Measurements from ENCODE around the gene GLIPR1L1. TPM values are rescaled to one million over a fixed set of nuclear protein-coding genes. Genes with fewer than 3 reads are reported as not detected.

The GLIPR1L1 gene
- total and polyA plus RNA-seq, 2 experiments from 2014 or later = 4.4 TPM; not detected in 1

DNA sequence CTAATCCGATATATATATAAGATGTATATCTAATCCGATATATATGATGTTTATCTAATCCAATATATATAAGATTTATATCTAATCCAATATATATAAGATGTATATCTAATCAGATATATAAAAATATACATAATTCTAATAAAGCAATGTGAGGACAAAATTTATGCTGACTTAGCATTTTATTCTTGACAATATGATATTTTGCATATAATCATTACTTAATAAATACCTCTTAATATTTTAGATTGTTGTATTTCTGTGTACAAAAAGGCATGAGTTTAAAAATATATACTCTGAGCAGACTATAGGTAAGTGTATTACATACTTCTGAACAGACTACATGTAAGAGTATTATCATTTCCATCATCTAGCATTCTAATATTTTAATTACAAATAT, 75.4 kb downstream of the GLIPR1L1 start:
- H3K4me1 ChIP-seq (ENCODE audit: insufficient read depth) = peaks cover 9% of the 10 kb centered on the region; the same call in 1 of the 2 replicates
- no peak overlapping the region for H2AFZ ChIP-seq
- Mint-ChIP-seq H3K27me3 (ENCODE audit: insufficient read depth, low read depth, poor library complexity) (peaks cover 4% of the 10 kb centered on the region), H3K27ac (no peak overlapping the region), H3K4me3 (no peak overlapping the region), H3K9me3 (no peaks in the 10 kb centered on the region), H3K36me3 (ENCODE audit: low read depth) (0 out of 3 replicates have a peak, but pooled peaks cover 3% of the 10 kb centered on the region), H3K4me1 (peaks cover 5% of the 10 kb centered on the region; the same call in 2 of the 3 replicates)
- ATAC-seq = no peak
- H3F3A ChIP-seq (replicated peaks; ENCODE audit: low read depth) = no peaks in the 10 kb centered on the region
- H3K27me3 ChIP-seq (ENCODE audit: insufficient read depth) = no peaks in the 10 kb centered on the region
- no peaks in the 10 kb centered on the region for H3K79me2 ChIP-seq (replicated peaks; ENCODE audit: insufficient read depth)
- TF ChIP-seq POLR2AphosphoS5 (IDR thresholded peaks at IDR 0.05; ENCODE audit: low read depth) (no peak), EZH2 (IDR thresholded peaks at IDR 0.05; ENCODE audit: low read depth, unreplicated experiment) (no peak), EZH2phosphoT487 (IDR thresholded peaks at IDR 0.05; ENCODE audit: unreplicated experiment) (no peak)
- TF ChIP-seq, protein P1, sequence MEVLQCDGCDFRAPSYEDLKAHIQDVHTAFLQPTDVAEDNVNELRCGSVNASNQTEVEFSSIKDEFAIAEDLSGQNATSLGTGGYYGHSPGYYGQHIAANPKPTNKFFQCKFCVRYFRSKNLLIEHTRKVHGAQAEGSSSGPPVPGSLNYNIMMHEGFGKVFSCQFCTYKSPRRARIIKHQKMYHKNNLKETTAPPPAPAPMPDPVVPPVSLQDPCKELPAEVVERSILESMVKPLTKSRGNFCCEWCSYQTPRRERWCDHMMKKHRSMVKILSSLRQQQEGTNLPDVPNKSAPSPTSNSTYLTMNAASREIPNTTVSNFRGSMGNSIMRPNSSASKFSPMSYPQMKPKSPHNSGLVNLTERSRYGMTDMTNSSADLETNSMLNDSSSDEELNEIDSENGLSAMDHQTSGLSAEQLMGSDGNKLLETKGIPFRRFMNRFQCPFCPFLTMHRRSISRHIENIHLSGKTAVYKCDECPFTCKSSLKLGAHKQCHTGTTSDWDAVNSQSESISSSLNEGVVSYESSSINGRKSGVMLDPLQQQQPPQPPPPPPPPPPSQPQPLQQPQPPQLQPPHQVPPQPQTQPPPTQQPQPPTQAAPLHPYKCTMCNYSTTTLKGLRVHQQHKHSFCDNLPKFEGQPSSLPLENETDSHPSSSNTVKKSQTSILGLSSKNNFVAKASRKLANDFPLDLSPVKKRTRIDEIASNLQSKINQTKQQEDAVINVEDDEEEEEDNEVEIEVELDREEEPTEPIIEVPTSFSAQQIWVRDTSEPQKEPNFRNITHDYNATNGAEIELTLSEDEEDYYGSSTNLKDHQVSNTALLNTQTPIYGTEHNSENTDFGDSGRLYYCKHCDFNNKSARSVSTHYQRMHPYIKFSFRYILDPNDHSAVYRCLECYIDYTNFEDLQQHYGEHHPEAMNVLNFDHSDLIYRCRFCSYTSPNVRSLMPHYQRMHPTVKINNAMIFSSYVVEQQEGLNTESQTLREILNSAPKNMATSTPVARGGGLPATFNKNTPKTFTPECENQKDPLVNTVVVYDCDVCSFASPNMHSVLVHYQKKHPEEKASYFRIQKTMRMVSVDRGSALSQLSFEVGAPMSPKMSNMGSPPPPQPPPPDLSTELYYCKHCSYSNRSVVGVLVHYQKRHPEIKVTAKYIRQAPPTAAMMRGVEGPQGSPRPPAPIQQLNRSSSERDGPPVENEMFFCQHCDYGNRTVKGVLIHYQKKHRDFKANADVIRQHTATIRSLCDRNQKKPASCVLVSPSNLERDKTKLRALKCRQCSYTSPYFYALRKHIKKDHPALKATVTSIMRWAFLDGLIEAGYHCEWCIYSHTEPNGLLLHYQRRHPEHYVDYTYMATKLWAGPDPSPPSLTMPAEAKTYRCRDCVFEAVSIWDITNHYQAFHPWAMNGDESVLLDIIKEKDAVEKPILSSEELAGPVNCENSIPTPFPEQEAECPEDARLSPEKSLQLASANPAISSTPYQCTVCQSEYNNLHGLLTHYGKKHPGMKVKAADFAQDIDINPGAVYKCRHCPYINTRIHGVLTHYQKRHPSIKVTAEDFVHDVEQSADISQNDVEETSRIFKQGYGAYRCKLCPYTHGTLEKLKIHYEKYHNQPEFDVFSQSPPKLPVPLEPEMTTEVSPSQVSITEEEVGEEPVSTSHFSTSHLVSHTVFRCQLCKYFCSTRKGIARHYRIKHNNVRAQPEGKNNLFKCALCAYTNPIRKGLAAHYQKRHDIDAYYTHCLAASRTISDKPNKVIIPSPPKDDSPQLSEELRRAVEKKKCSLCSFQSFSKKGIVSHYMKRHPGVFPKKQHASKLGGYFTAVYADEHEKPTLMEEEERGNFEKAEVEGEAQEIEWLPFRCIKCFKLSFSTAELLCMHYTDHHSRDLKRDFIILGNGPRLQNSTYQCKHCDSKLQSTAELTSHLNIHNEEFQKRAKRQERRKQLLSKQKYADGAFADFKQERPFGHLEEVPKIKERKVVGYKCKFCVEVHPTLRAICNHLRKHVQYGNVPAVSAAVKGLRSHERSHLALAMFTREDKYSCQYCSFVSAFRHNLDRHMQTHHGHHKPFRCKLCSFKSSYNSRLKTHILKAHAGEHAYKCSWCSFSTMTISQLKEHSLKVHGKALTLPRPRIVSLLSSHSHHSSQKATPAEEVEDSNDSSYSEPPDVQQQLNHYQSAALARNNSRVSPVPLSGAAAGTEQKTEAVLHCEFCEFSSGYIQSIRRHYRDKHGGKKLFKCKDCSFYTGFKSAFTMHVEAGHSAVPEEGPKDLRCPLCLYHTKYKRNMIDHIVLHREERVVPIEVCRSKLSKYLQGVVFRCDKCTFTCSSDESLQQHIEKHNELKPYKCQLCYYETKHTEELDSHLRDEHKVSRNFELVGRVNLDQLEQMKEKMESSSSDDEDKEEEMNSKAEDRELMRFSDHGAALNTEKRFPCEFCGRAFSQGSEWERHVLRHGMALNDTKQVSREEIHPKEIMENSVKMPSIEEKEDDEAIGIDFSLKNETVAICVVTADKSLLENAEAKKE (CRISPR knock-in tag; IDR thresholded peaks at IDR 0.05) = no peak
- H4K20me1 ChIP-seq (replicated peaks; ENCODE audit: insufficient read depth) = no peaks in the 10 kb centered on the region
- H3K9me2 ChIP-seq (ENCODE audit: insufficient read depth) = no peaks in the 10 kb centered on the region
- no peak overlapping the region for H3K4me2 ChIP-seq
- no peak for DNase-seq (ENCODE audit: low spot score)
- H3K36me3 ChIP-seq (ENCODE audit: insufficient read depth) = no peaks in the 10 kb centered on the region
- no peak overlapping the region for H3K27ac ChIP-seq (ENCODE audit: low read depth)
- no peak overlapping the region for H3K4me3 ChIP-seq

DNA sequence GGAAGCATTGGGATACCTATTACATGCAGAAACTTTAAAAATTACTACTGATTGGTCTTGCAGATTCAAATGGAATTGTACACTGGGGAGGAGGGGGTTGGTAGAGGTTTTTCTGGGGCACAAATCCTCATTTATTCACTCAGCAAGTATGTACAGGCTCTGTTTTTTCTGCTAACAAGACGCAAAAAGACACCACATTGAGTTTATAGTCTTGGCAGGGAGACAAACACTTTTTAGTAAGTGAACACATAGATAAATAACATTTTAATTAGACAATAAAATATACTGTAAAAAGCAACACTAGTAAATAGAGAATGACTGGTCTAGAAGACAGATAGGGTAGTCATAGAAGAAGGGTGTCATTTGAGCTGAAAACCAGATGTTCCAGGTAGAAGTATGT, 80.2 kb downstream of the GLIPR1L1 start:
- H4K20me1 ChIP-seq (replicated peaks; ENCODE audit: insufficient read depth) = no peaks in the 10 kb centered on the region
- DNase-seq (ENCODE audit: low spot score) = no peak
- no peaks in the 10 kb centered on the region for H3K4me1 ChIP-seq (ENCODE audit: insufficient read depth)
- H3K4me3 Mint-ChIP-seq = no peak overlapping the region
- no peak for ATAC-seq
- H3K9me2 ChIP-seq (ENCODE audit: insufficient read depth) = 0 out of 2 replicates have a peak, but pooled peaks cover 3% of the 10 kb centered on the region
- no peak overlapping the region for H3K27ac Mint-ChIP-seq
- H2AFZ ChIP-seq = no peak overlapping the region
- no peaks in the 10 kb centered on the region for H3F3A ChIP-seq (replicated peaks; ENCODE audit: low read depth)
- no peaks in the 10 kb centered on the region for H3K36me3 ChIP-seq (ENCODE audit: insufficient read depth)
- no peak overlapping the region for H3K4me3 ChIP-seq
- no peaks in the 10 kb centered on the region for H3K36me3 Mint-ChIP-seq (ENCODE audit: low read depth)
- H3K4me1 Mint-ChIP-seq = no peaks in the 10 kb centered on the region
- no peaks in the 10 kb centered on the region for H3K9me3 Mint-ChIP-seq
- no peaks in the 10 kb centered on the region for H3K27me3 ChIP-seq (ENCODE audit: insufficient read depth)
- no peak overlapping the region for H3K4me2 ChIP-seq
- no peaks in the 10 kb centered on the region for H3K27me3 Mint-ChIP-seq (ENCODE audit: insufficient read depth, low read depth, poor library complexity)
- H3K79me2 ChIP-seq (replicated peaks; ENCODE audit: insufficient read depth) = no peaks in the 10 kb centered on the region
- H3K27ac ChIP-seq (ENCODE audit: low read depth) = no peak overlapping the region
- TF ChIP-seq ZNF114 (CRISPR knock-in tag; IDR thresholded peaks at IDR 0.05) = no peak
- TF ChIP-seq JUNB (IDR thresholded peaks at IDR 0.05; ENCODE audit: unreplicated experiment) = no peak
- TF ChIP-seq CTCF (conservative IDR thresholded peaks at IDR 0.05; ENCODE audit: low read depth in 2 of 2) = no peak
- no peak for TF ChIP-seq ZNF331 (CRISPR knock-in tag; IDR thresholded peaks at IDR 0.05; ENCODE audit: low read depth)
